ENCODE data around the gene QSOX1. TPM values are rescaled to one million over a fixed set of nuclear protein-coding genes. Genes with fewer than 3 reads are reported as not detected.

The QSOX1 gene
- total RNA-seq, 1 donor from 2014 or later = 202 TPM

DNA sequence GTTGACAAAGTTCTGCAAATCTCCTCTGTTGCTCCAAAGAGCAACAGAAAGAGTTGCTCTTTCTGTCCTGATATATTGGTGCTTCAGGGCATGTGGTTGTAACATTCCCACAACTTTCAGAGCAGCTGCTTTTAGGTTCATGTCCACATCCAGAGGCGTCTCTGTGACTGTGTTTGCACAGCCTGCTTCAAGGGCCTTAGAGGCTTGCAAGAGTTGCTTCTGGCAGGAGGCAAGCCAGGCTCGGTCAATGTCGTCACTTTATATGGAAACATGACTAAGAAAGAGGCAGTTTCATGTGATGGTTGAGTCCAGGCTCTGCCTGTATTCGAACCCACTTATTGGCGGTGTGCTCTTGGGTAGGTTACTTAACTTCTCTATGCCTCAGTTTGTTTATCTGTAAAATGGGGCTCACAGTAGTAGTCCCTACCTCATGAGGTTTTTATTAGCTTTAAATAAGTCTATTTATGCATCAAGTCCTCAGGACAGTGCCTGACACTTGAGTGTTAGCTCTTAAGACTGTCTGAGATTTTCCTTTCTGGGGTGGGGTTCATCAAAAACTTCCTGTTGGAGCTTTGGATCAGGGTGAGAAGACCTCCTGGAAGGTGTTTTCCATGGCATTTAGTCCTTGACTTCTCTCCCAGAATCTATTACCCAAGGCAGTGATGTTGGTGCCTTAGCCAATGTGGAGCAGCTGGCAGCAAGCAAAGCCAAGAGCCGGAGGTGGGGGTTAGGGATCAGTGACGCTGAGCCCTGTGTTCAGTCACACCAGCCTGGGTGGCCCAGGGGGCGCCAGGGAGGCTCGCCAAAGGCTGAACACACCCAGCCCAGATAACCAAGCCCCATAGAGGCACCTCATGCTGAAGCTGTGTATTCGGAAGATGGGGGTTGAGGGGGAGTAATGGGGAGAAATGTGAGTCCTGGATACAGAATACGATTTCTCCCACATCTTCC, 94.3 kb downstream of the QSOX1 start:
- TF ChIP-seq, protein P1, sequence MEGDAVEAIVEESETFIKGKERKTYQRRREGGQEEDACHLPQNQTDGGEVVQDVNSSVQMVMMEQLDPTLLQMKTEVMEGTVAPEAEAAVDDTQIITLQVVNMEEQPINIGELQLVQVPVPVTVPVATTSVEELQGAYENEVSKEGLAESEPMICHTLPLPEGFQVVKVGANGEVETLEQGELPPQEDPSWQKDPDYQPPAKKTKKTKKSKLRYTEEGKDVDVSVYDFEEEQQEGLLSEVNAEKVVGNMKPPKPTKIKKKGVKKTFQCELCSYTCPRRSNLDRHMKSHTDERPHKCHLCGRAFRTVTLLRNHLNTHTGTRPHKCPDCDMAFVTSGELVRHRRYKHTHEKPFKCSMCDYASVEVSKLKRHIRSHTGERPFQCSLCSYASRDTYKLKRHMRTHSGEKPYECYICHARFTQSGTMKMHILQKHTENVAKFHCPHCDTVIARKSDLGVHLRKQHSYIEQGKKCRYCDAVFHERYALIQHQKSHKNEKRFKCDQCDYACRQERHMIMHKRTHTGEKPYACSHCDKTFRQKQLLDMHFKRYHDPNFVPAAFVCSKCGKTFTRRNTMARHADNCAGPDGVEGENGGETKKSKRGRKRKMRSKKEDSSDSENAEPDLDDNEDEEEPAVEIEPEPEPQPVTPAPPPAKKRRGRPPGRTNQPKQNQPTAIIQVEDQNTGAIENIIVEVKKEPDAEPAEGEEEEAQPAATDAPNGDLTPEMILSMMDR (IDR thresholded peaks at IDR 0.05; ENCODE audit: insufficient read depth, low read length, poor library complexity, severe bottlenecking) = peak; percentile 28
- H3K4me3 ChIP-seq (ENCODE audit: low read depth, low read length) = no peak overlapping the region

DNA sequence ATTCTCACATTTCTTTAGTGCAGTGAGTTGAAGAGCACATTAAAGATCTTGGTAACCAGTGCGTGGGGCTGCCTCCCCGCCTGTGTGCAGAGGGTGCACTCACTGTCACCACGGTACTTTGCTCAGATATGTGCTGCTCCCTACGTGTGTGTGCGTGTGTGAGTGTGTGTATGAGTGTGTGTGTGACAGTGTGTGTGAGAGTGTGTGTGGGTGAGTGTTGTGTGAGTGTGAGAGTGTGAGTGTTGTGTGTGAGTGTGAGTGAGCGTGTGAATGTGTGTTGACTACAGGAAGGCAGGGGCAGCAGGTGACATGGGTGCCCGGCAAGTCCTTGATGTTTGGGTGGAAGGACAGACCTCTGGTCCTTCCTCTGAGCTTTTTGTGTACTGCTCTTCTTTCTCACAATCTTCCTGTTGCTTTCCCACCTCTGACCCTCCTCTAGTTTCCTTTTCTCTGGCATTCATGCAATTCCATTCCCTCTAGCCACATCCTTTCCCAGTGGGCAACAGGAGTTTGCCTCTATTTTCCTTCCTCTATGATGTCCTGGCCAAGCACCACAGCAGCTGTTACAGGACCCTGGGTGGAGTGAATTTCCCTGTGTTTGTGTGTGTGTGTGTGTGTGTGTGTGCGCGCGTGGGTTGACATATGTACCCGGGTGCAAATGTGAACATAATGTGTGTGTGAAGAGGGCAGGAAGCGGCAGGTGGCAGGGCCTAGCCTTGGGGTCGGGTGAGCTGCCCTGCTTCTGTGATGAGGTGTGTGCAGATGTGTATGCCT, 95.2 kb downstream of the QSOX1 start:
- DNase-seq (ENCODE audit: low read depth) = no peak
- TF ChIP-seq, protein P1 (IDR thresholded peaks at IDR 0.05; ENCODE audit: insufficient read depth, low read length, poor library complexity, severe bottlenecking) = no peak
- Histone ChIP-seq H3K36me3 (ENCODE audit: control insufficient read depth, insufficient read depth, low read length) (no peaks in the 10 kb centered on the region), H3K4me3 (ENCODE audit: low read depth, low read length) (no peak overlapping the region), H3K27me3 (ENCODE audit: control insufficient read depth, insufficient read depth, low read length) (peaks cover 11% of the 10 kb centered on the region)

More for the DNA sequence above, 94.3 kb downstream of the QSOX1 start:
- DNase-seq (ENCODE audit: low read depth) = no peak
- peaks cover 14% of the 10 kb centered on the region for H3K27me3 ChIP-seq (ENCODE audit: control insufficient read depth, insufficient read depth, low read length)
- no peaks in the 10 kb centered on the region for H3K36me3 ChIP-seq (ENCODE audit: control insufficient read depth, insufficient read depth, low read length)

DNA sequence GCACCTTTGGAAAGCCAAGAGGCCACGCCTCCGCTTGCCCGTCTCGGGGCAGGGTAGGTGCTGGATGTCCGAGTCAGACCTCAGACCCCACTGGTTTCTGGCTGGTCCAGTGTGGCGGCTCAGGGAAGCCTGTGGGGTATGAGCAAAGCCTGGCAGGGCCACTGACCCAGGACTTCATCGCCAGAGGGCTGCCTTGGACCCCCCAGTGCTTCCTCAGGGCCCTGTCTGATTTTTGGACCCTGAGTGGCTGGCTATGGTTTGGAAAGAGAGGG, 95.8 kb downstream of the QSOX1 start:
- DNase-seq (ENCODE audit: low read depth) = no peak
- Histone ChIP-seq H3K4me3 (ENCODE audit: low read depth, low read length) (no peak overlapping the region), H3K27me3 (ENCODE audit: control insufficient read depth, insufficient read depth, low read length) (peaks cover 6% of the 10 kb centered on the region), H3K36me3 (ENCODE audit: control insufficient read depth, insufficient read depth, low read length) (no peaks in the 10 kb centered on the region)
- TF ChIP-seq, protein P1 (IDR thresholded peaks at IDR 0.05; ENCODE audit: insufficient read depth, low read length, poor library complexity, severe bottlenecking) = no peak

DNA sequence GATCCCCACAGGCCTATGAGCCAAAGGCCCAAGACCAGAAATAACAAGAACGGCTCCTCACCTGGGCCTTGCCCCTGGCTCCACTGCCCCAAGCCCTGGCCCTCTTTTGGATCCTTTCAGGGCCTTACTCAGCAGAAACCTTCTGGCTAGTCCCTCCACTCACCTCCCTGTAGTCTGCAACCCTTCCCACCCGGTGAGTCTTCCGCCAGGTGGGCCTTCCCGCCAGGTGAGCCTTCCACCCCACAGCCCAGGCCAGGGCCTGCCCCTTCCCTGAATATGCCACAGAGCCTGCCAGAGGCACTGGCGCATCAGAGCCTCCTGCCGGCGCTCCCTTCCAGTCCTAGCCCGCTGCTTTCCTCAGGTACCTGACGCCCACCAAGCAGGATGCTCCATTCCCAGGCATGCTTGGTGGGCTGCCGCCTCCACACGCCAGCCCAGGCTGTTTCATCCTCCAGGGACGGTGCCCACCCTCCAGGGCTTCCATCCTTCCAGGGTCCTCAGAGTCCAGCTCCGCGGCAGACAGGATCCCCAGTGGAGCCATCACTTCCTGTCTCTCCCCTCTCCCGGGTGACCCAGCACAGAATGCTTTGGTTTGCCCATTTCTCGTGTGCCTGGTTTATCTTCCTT, 96.3 kb downstream of the QSOX1 start:
- H3K27me3 ChIP-seq (ENCODE audit: control insufficient read depth, insufficient read depth, low read length) = peaks cover 7% of the 10 kb centered on the region
- DNase-seq (ENCODE audit: low read depth) = no peak
- H3K4me3 ChIP-seq (ENCODE audit: low read depth, low read length) = no peak overlapping the region
- TF ChIP-seq, protein P1 (IDR thresholded peaks at IDR 0.05; ENCODE audit: insufficient read depth, low read length, poor library complexity, severe bottlenecking) = no peak
- H3K36me3 ChIP-seq (ENCODE audit: control insufficient read depth, insufficient read depth, low read length) = no peaks in the 10 kb centered on the region

DNA sequence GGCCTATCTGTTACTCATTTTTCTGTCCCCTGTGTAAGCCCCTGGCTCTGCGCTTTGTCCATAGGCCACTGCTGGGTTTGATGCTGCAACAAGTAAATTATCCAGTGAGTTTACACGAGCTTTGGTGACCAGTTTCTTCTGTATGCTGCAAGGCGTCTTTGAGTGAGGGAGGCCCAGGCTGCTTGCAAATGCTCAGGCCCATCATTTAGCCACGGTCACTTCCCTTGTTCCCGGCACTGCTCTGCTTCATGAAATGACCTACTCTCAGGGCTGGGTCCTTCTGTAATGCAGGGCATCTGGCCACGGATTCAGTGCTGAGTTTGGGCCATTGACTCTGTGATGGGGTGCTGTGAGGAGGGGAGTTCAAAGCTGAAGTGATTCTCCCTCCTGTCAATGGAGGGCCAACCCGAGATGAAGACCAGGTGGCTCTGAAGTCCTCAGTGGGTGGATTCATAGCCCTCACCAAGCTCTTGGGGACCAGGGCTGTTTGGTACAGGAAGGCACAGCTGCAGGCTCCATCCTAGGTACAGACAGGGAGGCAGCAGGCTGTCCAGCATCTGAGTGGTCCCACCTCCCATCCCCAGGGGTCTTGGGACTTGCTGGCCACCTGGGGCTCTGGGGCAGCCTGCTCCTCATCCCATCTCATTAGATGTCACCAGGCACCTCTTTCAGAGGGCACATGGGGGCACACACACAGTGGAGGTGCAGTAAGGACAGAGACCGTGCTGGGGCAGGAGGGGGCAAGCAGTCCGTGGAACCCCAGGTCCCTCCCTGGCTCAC, 97.0 kb downstream of the QSOX1 start:
- DNase-seq (ENCODE audit: low read depth) = no peak
- H3K36me3 ChIP-seq (ENCODE audit: control insufficient read depth, insufficient read depth, low read length) = no peaks in the 10 kb centered on the region
- TF ChIP-seq, protein P1 (IDR thresholded peaks at IDR 0.05; ENCODE audit: insufficient read depth, low read length, poor library complexity, severe bottlenecking) = no peak
- peaks cover 7% of the 10 kb centered on the region for H3K27me3 ChIP-seq (ENCODE audit: control insufficient read depth, insufficient read depth, low read length)
- no peak overlapping the region for H3K4me3 ChIP-seq (ENCODE audit: low read depth, low read length)

All from kidney epithelial cell (primary cell).